Measurements from ENCODE around the gene ENTHD1.

ENTHD1 gene

DNA sequence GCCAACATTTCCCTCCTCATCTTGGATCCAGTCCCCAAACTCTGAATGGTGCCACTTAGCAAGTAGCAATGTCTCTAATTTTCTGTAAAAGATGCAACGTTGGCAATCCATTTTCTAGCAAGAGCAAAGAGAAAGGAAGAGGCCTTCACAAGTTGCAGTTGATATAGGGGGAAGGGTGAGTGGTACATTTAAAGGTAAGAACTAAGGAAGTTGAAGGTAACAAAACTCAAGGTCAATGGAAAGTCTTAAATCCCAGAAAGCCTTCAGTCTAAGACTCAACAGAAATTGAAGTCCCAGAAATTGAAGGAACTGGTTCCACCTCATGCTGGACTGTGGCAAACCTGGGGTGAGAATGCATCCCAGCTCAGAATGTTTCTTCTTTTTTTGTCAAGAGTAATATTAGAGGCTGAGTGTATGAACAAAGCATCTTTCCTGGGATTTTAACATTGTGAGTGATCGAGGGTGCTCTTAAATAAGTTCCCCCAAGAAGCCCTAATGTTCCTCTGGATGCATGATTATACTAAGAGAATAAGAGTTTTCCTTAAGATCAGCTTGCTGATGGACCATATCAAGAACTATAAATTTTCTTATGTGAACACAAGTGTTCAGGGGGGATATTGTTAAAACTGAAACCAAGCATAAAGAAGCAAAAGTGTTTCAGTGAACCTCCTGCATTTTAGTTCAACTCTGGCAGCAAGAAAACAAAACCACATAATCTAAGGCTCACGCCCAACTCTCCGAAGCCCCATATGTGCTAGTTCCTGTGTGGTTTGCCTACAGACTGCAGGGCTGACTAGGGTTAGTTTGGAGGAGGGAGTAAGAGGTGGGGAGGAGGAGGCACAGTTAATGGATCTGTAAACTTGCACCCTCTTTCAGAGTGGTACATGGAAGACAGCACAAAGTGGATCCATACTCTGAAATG is 7.0 kb upstream of the ENTHD1 start, which contains the start of gene GRAP2:
GRAP2 (plus strand) TSS at position 779 of the 922 bp plus-strand sequence. CDS start 46,023 bp downstream, outside the sequence.
- peak within 1 kb of the TSS; percentile 60 for H3K9ac ChIP-seq (ENCODE audit: low read depth, low read length)

DNA sequence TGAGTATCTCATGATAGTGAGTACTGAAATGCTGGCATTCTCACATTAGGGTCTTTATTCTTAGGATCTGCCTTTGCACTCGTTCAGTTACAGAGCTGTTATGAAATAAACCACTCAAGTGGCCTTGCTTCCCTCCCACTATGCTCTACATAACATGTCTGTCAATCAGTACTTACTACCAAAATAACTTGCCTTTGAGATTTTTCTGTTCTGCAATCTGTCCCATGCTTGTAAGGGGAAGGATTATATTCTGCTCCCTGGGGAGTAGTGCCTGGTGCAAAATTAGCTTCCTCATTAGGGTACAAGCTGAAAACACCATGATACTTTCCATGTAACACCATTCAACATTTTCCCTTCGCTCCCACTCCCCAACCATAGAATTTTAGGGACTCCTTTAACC is 5.4 kb upstream of the ENTHD1 start:
- Histone ChIP-seq H3K4me1 (ENCODE audit: insufficient read depth, low read length) (peaks cover 44% of the 10 kb centered on the region), H3K36me3 (ENCODE audit: insufficient read depth, low read length) (no peaks in the 10 kb centered on the region), H3K4me2 (ENCODE audit: insufficient read depth, low read length) (no peak overlapping the region), H3K9ac (ENCODE audit: low read depth, low read length) (no peak overlapping the region), H4K20me1 (ENCODE audit: insufficient read depth, low read length) (no peaks in the 10 kb centered on the region), H2AFZ (ENCODE audit: low read depth, low read length) (peak overlapping the region; percentile 9; the same call in 1 of the 2 replicates), H3K9me3 (ENCODE audit: insufficient read depth, low read length, severe bottlenecking) (no peaks in the 10 kb centered on the region), H3K4me3 (ENCODE audit: low read depth in 1 of 2, low read length in 2 of 2) (no peak overlapping the region), H3K79me2 (ENCODE audit: insufficient read depth, low read length) (peaks cover 31% of the 10 kb centered on the region), H3K27ac (ENCODE audit: low read length) (peak overlapping the region; percentile 48), H3K27me3 (ENCODE audit: insufficient read depth, low read length, poor library complexity) (no peaks in the 10 kb centered on the region)
- no peak for TF ChIP-seq CTCF (IDR thresholded peaks at IDR 0.05; ENCODE audit: borderline replicate concordance, extremely low read depth, low read length, poor library complexity, severe bottlenecking)
- no peak for TF ChIP-seq EZH2 (IDR thresholded peaks at IDR 0.05; ENCODE audit: borderline replicate concordance, low read depth, low read length, severe bottlenecking)
- ATAC-seq (ENCODE audit: insufficient read depth, low read depth) (no peak), DNase-seq (no peak)

More for the DNA sequence above, 7.0 kb upstream of the ENTHD1 start, which contains the start of gene GRAP2:
- H3K27ac ChIP-seq (ENCODE audit: low read length), result peak within 1 kb of the TSS; percentile 92
- TF ChIP-seq EZH2 (IDR thresholded peaks at IDR 0.05; ENCODE audit: borderline replicate concordance, low read depth, low read length, severe bottlenecking) (no peak), CTCF (IDR thresholded peaks at IDR 0.05; ENCODE audit: borderline replicate concordance, extremely low read depth, low read length, poor library complexity, severe bottlenecking) (no peak)
- DNase-seq, result peak; percentile 88
- H3K4me1 ChIP-seq (ENCODE audit: insufficient read depth, low read length), result peaks cover 59% of the 10 kb centered on the region
- H3K27me3 ChIP-seq (ENCODE audit: insufficient read depth, low read length, poor library complexity), result no peaks in the 10 kb centered on the region
- ATAC-seq (ENCODE audit: insufficient read depth, low read depth), result peak; percentile 99
- peak within 1 kb of the TSS; percentile 70 for H3K4me2 ChIP-seq (ENCODE audit: insufficient read depth, low read length)
- peaks cover 47% of the 10 kb centered on the region for H3K79me2 ChIP-seq (ENCODE audit: insufficient read depth, low read length)
- peak within 1 kb of the TSS; percentile 64 for H2AFZ ChIP-seq (ENCODE audit: low read depth, low read length)
- no peaks in the 10 kb centered on the region for H3K9me3 ChIP-seq (ENCODE audit: insufficient read depth, low read length, severe bottlenecking)
- H3K4me3 ChIP-seq (ENCODE audit: low read depth in 1 of 2, low read length in 2 of 2), result peak within 1 kb of the TSS; percentile 33 to 64
- no peaks in the 10 kb centered on the region for H4K20me1 ChIP-seq (ENCODE audit: insufficient read depth, low read length)
- no peaks in the 10 kb centered on the region for H3K36me3 ChIP-seq (ENCODE audit: insufficient read depth, low read length)

DNA sequence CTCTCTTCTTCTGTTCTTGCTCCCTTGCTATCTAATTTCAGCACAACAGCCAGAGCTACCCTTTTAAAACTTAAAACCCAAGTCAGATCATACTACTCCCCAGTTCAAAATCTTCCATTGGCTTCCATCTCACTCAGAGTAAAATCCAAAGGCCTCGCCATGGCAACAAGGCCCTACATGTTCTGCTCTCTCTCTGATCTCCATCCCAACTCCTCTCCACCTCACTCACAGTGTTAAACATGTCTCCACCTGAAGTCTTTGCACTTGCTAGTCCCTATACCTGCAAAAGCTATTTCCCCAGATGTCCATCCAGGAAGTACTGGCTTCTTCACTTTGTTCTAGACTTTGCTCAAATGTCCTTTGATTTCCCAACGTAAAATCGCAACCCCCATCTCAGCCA is 4.3 kb upstream of the ENTHD1 start:
- no peak overlapping the region for H2AFZ ChIP-seq (ENCODE audit: low read depth, low read length)
- DNase-seq (no peak), ATAC-seq (ENCODE audit: insufficient read depth, low read depth) (no peak)
- TF ChIP-seq EZH2 (IDR thresholded peaks at IDR 0.05; ENCODE audit: borderline replicate concordance, low read depth, low read length, severe bottlenecking) (no peak), CTCF (IDR thresholded peaks at IDR 0.05; ENCODE audit: borderline replicate concordance, extremely low read depth, low read length, poor library complexity, severe bottlenecking) (no peak)
- H4K20me1 ChIP-seq (ENCODE audit: insufficient read depth, low read length), result no peaks in the 10 kb centered on the region
- H3K79me2 ChIP-seq (ENCODE audit: insufficient read depth, low read length), result peaks cover 19% of the 10 kb centered on the region
- H3K9me3 ChIP-seq (ENCODE audit: insufficient read depth, low read length, severe bottlenecking), result no peaks in the 10 kb centered on the region
- H3K4me1 ChIP-seq (ENCODE audit: insufficient read depth, low read length), result peaks cover 33% of the 10 kb centered on the region
- peak overlapping the region; percentile 4; the same call in 1 of the 2 replicates for H3K27ac ChIP-seq (ENCODE audit: low read length)
- no peaks in the 10 kb centered on the region for H3K27me3 ChIP-seq (ENCODE audit: insufficient read depth, low read length, poor library complexity)
- no peak overlapping the region for H3K4me2 ChIP-seq (ENCODE audit: insufficient read depth, low read length)
- H3K36me3 ChIP-seq (ENCODE audit: insufficient read depth, low read length), result no peaks in the 10 kb centered on the region
- no peak overlapping the region for H3K9ac ChIP-seq (ENCODE audit: low read depth, low read length)
- no peak overlapping the region for H3K4me3 ChIP-seq (ENCODE audit: low read depth in 1 of 2, low read length in 2 of 2)
